RWPE2 (cell line): ENCODE measurements around the gene PTEN.
"Not testable (repeated sequence)": the region's sequence is repeated elsewhere in the genome, so short reads cannot be mapped to it uniquely, and the experiment has no call there.

Experiments
- ATAC-seq: fragments of 200-7000 bp; cut with Tn5 transposase; 3 replicates; pipeline ENCODE4 v1.9.1; 2021; ENCODE audit warnings: low read depth
- DNase-seq: peaks from one replicate; pipeline ENCODE4 v3.0.0-alpha.2; 2020; ENCODE audit warnings: low spot score
- H3K27ac ChIP-seq: fragments of 450-650 bp; 2 replicates; pipeline ENCODE4 v1.5.1; 2017; ENCODE audit warnings: mild to moderate bottlenecking; ENCODE audit not compliant: poor library complexity, severe bottlenecking
- H3K27me3 ChIP-seq: fragments of 250-450 bp; sonication (Bioruptor Pico); 2 replicates; pipeline ENCODE4 v1.5.1; 2021; ENCODE audit warnings: mild to moderate bottlenecking, moderate library complexity; ENCODE audit not compliant: insufficient read depth, poor library complexity, severe bottlenecking
- H3K36me3 ChIP-seq: fragments of 250-450 bp; sonication (Bioruptor Pico); 2 replicates; pipeline ENCODE4 v1.5.1; 2020; ENCODE audit warnings: low read depth, mild to moderate bottlenecking, moderate library complexity
- H3K4me1 ChIP-seq: fragments of 250-450 bp; sonication (Bioruptor Pico); 2 replicates; pipeline ENCODE4 v1.5.1; 2021; ENCODE audit warnings: mild to moderate bottlenecking, moderate library complexity; ENCODE audit not compliant: insufficient read depth, poor library complexity, severe bottlenecking
- H3K4me3 ChIP-seq: fragments of 250-450 bp; sonication (Bioruptor Pico); 2 replicates; pipeline ENCODE4 v1.5.1; 2021; ENCODE audit warnings: mild to moderate bottlenecking, moderate library complexity; ENCODE audit not compliant: severe bottlenecking
- H3K9me3 ChIP-seq: fragments of 250-450 bp; sonication (Bioruptor Pico); 2 replicates; pipeline ENCODE4 v1.5.1; 2021; ENCODE audit warnings: mild to moderate bottlenecking, moderate library complexity; ENCODE audit not compliant: severe bottlenecking
- CTCF ChIP-seq: fragments of 450-650 bp; IDR thresholded peaks from one replicate; pipeline ENCODE4 v1.5.1; 2017; ENCODE audit warnings: mild to moderate bottlenecking, moderate library complexity; ENCODE audit not compliant: poor library complexity, severe bottlenecking

PTEN gene

GRCh38 chr10:87861566-87861952, 1.9 kb upstream of the PTEN start:
- DNase-seq, result peak; percentile 89
- Histone ChIP-seq H3K27me3 (no peaks in the 10 kb centered on the region), H3K4me3 (peak overlapping the region; percentile 95), H3K9me3 (no peaks in the 10 kb centered on the region), H3K4me1 (no peaks in the 10 kb centered on the region), H3K36me3 (0 out of 2 replicates have a peak, but pooled peaks cover 2% of the 10 kb centered on the region), H3K27ac (peak overlapping the region; percentile 91)
- ATAC-seq, result peak; percentile 54
- peak; percentile 53 for TF ChIP-seq CTCF

GRCh38 chr10:87861953-87862678, 1.3 kb upstream of the PTEN start:
- H3K4me1 ChIP-seq, result no peaks in the 10 kb centered on the region
- ATAC-seq (peak; percentile 26), DNase-seq (peak; percentile 91)
- peak overlapping the region; percentile 91 for H3K27ac ChIP-seq
- H3K4me3 ChIP-seq, result peak overlapping the region; percentile 95
- no peak for TF ChIP-seq CTCF
- H3K36me3 ChIP-seq, result peaks cover 6% of the 10 kb centered on the region
- no peaks in the 10 kb centered on the region for H3K9me3 ChIP-seq
- no peaks in the 10 kb centered on the region for H3K27me3 ChIP-seq

- H3K9me3 ChIP-seq, result no peaks in the 10 kb centered on the region
- peak overlapping the region; percentile 91 for H3K27ac ChIP-seq
- H3K27me3 ChIP-seq, result no peaks in the 10 kb centered on the region
- no peaks in the 10 kb centered on the region for H3K4me1 ChIP-seq
- DNase-seq (no peak), ATAC-seq (peak; percentile 1; the same call in 2 of the 3 replicates)
- H3K36me3 ChIP-seq, result peaks cover 11% of the 10 kb centered on the region
- peak overlapping the region; percentile 95 for H3K4me3 ChIP-seq
- TF ChIP-seq CTCF, result no peak
Observed at GRCh38 chr10:87862679-87863052, 759 bp upstream of the PTEN start.

GRCh38 chr10:87863951-87864495, 598 bp downstream of the PTEN start:
- DNase-seq, H3K4me1 ChIP-seq, H3K27me3 ChIP-seq, ATAC-seq, H3K9me3 ChIP-seq: not testable (repeated sequence)
- peaks cover 16% of the 10 kb centered on the region for H3K36me3 ChIP-seq
- peak overlapping the region; percentile 91 for H3K27ac ChIP-seq
- peak overlapping the region; percentile 95 for H3K4me3 ChIP-seq

GRCh38 chr10:87864496-87865059, 1.2 kb downstream of the PTEN start:
- DNase-seq (no peak), ATAC-seq (no peak)
- peak overlapping the region; percentile 95 for H3K4me3 ChIP-seq
- H3K36me3 ChIP-seq, result peaks cover 19% of the 10 kb centered on the region
- H3K27me3 ChIP-seq, result no peaks in the 10 kb centered on the region
- H3K27ac ChIP-seq, result peak overlapping the region; percentile 91
- no peaks in the 10 kb centered on the region for H3K9me3 ChIP-seq
- peaks cover 13% of the 10 kb centered on the region for H3K4me1 ChIP-seq
- TF ChIP-seq CTCF, result no peak
